ENCODE results near the gene PIK3AP1. TPM values are rescaled to one million over a fixed set of nuclear protein-coding genes. Genes with fewer than 3 reads are reported as not detected.

Gene PIK3AP1
- total and polyA plus RNA-seq, 2 donors = 8.1 to 13.0 TPM

- Histone ChIP-seq H3K4me1 (ENCODE audit: control insufficient read depth in 2 of 2, insufficient read depth in 2 of 2, low read length in 2 of 2) (peaks cover 6 to 10% of the 10 kb centered on the region in 2 donors), H3K4me3 (ENCODE audit: low read length in 2 of 2) (no peak overlapping the region), H3K9me3 (ENCODE audit: control insufficient read depth in 2 of 2, insufficient read depth in 1 of 2, low read length in 1 of 2) (no peaks in the 10 kb centered on the region), H3K36me3 (ENCODE audit: control insufficient read depth in 2 of 2, insufficient read depth in 2 of 2, low read length in 1 of 2) (no peaks in the 10 kb centered on the region), H3K27ac (ENCODE audit: low read depth in 1 of 2, low read length in 1 of 2) (no peak overlapping the region), H3K27me3 (ENCODE audit: control insufficient read depth in 2 of 2, insufficient read depth in 1 of 2, low read length in 1 of 2) (no peaks in the 10 kb centered on the region)
- WGBS = 88% methylated on average over 3 of the region's 3 CpGs
- DNase-seq (ENCODE audit: low read depth in 6 of 9, low spot score in 9 of 9) = no peak
Observed at GRCh38 chr10:96646751-96647166, 73.6 kb downstream of the PIK3AP1 start.

- Histone ChIP-seq H3K4me1 (ENCODE audit: control insufficient read depth in 2 of 2, insufficient read depth in 2 of 2, low read length in 2 of 2) (peaks cover 4 to 5% of the 10 kb centered on the region in 2 donors), H3K36me3 (ENCODE audit: control insufficient read depth in 2 of 2, insufficient read depth in 2 of 2, low read length in 1 of 2) (no peaks in the 10 kb centered on the region), H3K9me3 (ENCODE audit: control insufficient read depth in 2 of 2, insufficient read depth in 1 of 2, low read length in 1 of 2) (no peaks in the 10 kb centered on the region), H3K4me3 (ENCODE audit: low read length in 2 of 2) (no peak overlapping the region), H3K27me3 (ENCODE audit: control insufficient read depth in 2 of 2, insufficient read depth in 1 of 2, low read length in 1 of 2) (no peaks in the 10 kb centered on the region), H3K27ac (ENCODE audit: low read depth in 1 of 2, low read length in 1 of 2) (no peak overlapping the region)
- 93% methylated on average over 4 of the region's 4 CpGs for WGBS
- DNase-seq (ENCODE audit: low read depth in 6 of 9, low spot score in 9 of 9) = no peak
Observed at GRCh38 chr10:96646301-96646700, 74.0 kb downstream of the PIK3AP1 start.

- 94% methylated on average over 13 of the region's 13 CpGs for WGBS
- H3K27ac ChIP-seq (ENCODE audit: low read depth in 1 of 2, low read length in 1 of 2) = no peak overlapping the region
- H3K4me1 ChIP-seq (ENCODE audit: control insufficient read depth in 2 of 2, insufficient read depth in 2 of 2, low read length in 2 of 2) = no peaks in the 10 kb centered on the region
- H3K4me3 ChIP-seq (ENCODE audit: low read length in 2 of 2) = no peak overlapping the region
- no peaks in the 10 kb centered on the region for H3K27me3 ChIP-seq (ENCODE audit: control insufficient read depth in 2 of 2, insufficient read depth in 1 of 2, low read length in 1 of 2)
- H3K36me3 ChIP-seq (ENCODE audit: control insufficient read depth in 2 of 2, insufficient read depth in 2 of 2, low read length in 1 of 2) = no peaks in the 10 kb centered on the region
- H3K9me3 ChIP-seq (ENCODE audit: control insufficient read depth in 2 of 2, insufficient read depth in 1 of 2, low read length in 1 of 2) = no peaks in the 10 kb centered on the region
- no peak for DNase-seq (ENCODE audit: low read depth in 6 of 9, low spot score in 9 of 9)
Observed at GRCh38 chr10:96645191-96645721, 75.1 kb downstream of the PIK3AP1 start.

GRCh38 chr10:96643920-96644319 lies 76.4 kb downstream of the PIK3AP1 start:
- Histone ChIP-seq H3K4me1 (ENCODE audit: control insufficient read depth in 2 of 2, insufficient read depth in 2 of 2, low read length in 2 of 2) (peaks cover 0 to 9% of the 10 kb centered on the region in 2 donors), H3K27ac (ENCODE audit: low read depth in 1 of 2, low read length in 1 of 2) (no peak overlapping the region), H3K36me3 (ENCODE audit: control insufficient read depth in 2 of 2, insufficient read depth in 2 of 2, low read length in 1 of 2) (no peaks in the 10 kb centered on the region), H3K27me3 (ENCODE audit: control insufficient read depth in 2 of 2, insufficient read depth in 1 of 2, low read length in 1 of 2) (no peaks in the 10 kb centered on the region), H3K4me3 (ENCODE audit: low read length in 2 of 2) (no peak overlapping the region), H3K9me3 (ENCODE audit: control insufficient read depth in 2 of 2, insufficient read depth in 1 of 2, low read length in 1 of 2) (no peaks in the 10 kb centered on the region)
- 91% methylated on average over 9 of the region's 9 CpGs for WGBS
- DNase-seq (ENCODE audit: low read depth in 6 of 9, low spot score in 9 of 9) = no peak

GRCh38 chr10:96642973-96643372 lies 77.3 kb downstream of the PIK3AP1 start:
- Histone ChIP-seq H3K9me3 (ENCODE audit: control insufficient read depth in 2 of 2, insufficient read depth in 1 of 2, low read length in 1 of 2) (no peaks in the 10 kb centered on the region), H3K27ac (ENCODE audit: low read depth in 1 of 2, low read length in 1 of 2) (no peak overlapping the region), H3K27me3 (ENCODE audit: control insufficient read depth in 2 of 2, insufficient read depth in 1 of 2, low read length in 1 of 2) (no peaks in the 10 kb centered on the region), H3K4me3 (ENCODE audit: low read length in 2 of 2) (no peak overlapping the region), H3K4me1 (ENCODE audit: control insufficient read depth in 2 of 2, insufficient read depth in 2 of 2, low read length in 2 of 2) (peaks cover 0 to 14% of the 10 kb centered on the region in 2 donors), H3K36me3 (ENCODE audit: control insufficient read depth in 2 of 2, insufficient read depth in 2 of 2, low read length in 1 of 2) (no peaks in the 10 kb centered on the region)
- peak in 5 of 9 donors; percentile 18 to 57 (median 29) for DNase-seq (ENCODE audit: low read depth in 6 of 9, low spot score in 9 of 9)
- WGBS = 46% methylated on average over 4 of the region's 4 CpGs

GRCh38 chr10:96642530-96642929 lies 77.8 kb downstream of the PIK3AP1 start:
- Histone ChIP-seq H3K27ac (ENCODE audit: low read depth in 1 of 2, low read length in 1 of 2) (no peak overlapping the region), H3K36me3 (ENCODE audit: control insufficient read depth in 2 of 2, insufficient read depth in 2 of 2, low read length in 1 of 2) (no peaks in the 10 kb centered on the region), H3K27me3 (ENCODE audit: control insufficient read depth in 2 of 2, insufficient read depth in 1 of 2, low read length in 1 of 2) (no peaks in the 10 kb centered on the region), H3K4me1 (ENCODE audit: control insufficient read depth in 2 of 2, insufficient read depth in 2 of 2, low read length in 2 of 2) (peaks cover 0 to 14% of the 10 kb centered on the region in 2 donors), H3K4me3 (ENCODE audit: low read length in 2 of 2) (no peak overlapping the region), H3K9me3 (ENCODE audit: control insufficient read depth in 2 of 2, insufficient read depth in 1 of 2, low read length in 1 of 2) (no peaks in the 10 kb centered on the region)
- WGBS = 86% methylated on average over 3 of the region's 3 CpGs
- DNase-seq (ENCODE audit: low read depth in 6 of 9, low spot score in 9 of 9) = no peak

- Histone ChIP-seq H3K9me3 (ENCODE audit: control insufficient read depth in 2 of 2, insufficient read depth in 1 of 2, low read length in 1 of 2) (no peaks in the 10 kb centered on the region), H3K27ac (ENCODE audit: low read depth in 1 of 2, low read length in 1 of 2) (no peak overlapping the region), H3K27me3 (ENCODE audit: control insufficient read depth in 2 of 2, insufficient read depth in 1 of 2, low read length in 1 of 2) (no peaks in the 10 kb centered on the region), H3K4me3 (ENCODE audit: low read length in 2 of 2) (no peak overlapping the region), H3K36me3 (ENCODE audit: control insufficient read depth in 2 of 2, insufficient read depth in 2 of 2, low read length in 1 of 2) (no peaks in the 10 kb centered on the region), H3K4me1 (ENCODE audit: control insufficient read depth in 2 of 2, insufficient read depth in 2 of 2, low read length in 2 of 2) (peaks cover 0 to 14% of the 10 kb centered on the region in 2 donors)
- 94% methylated on average over 12 of the region's 12 CpGs for WGBS
- no peak for DNase-seq (ENCODE audit: low read depth in 6 of 9, low spot score in 9 of 9)
Observed at GRCh38 chr10:96641396-96642295, 78.7 kb downstream of the PIK3AP1 start.

- H3K27ac ChIP-seq (ENCODE audit: low read depth in 1 of 2, low read length in 1 of 2) = no peak overlapping the region
- no peak for DNase-seq (ENCODE audit: low read depth in 6 of 9, low spot score in 9 of 9)
- H3K36me3 ChIP-seq (ENCODE audit: control insufficient read depth in 2 of 2, insufficient read depth in 2 of 2, low read length in 1 of 2) = no peaks in the 10 kb centered on the region
- peaks cover 0 to 14% of the 10 kb centered on the region in 2 donors for H3K4me1 ChIP-seq (ENCODE audit: control insufficient read depth in 2 of 2, insufficient read depth in 2 of 2, low read length in 2 of 2)
- H3K9me3 ChIP-seq (ENCODE audit: control insufficient read depth in 2 of 2, insufficient read depth in 1 of 2, low read length in 1 of 2) = no peaks in the 10 kb centered on the region
- H3K27me3 ChIP-seq (ENCODE audit: control insufficient read depth in 2 of 2, insufficient read depth in 1 of 2, low read length in 1 of 2) = no peaks in the 10 kb centered on the region
- 98% methylated on average over 4 of the region's 4 CpGs for WGBS
- H3K4me3 ChIP-seq (ENCODE audit: low read length in 2 of 2) = no peak overlapping the region
Observed at GRCh38 chr10:96639899-96640298, 80.4 kb downstream of the PIK3AP1 start.

- Histone ChIP-seq H3K27me3 (ENCODE audit: control insufficient read depth in 2 of 2, insufficient read depth in 1 of 2, low read length in 1 of 2) (no peaks in the 10 kb centered on the region), H3K4me1 (ENCODE audit: control insufficient read depth in 2 of 2, insufficient read depth in 2 of 2, low read length in 2 of 2) (peaks cover 0 to 14% of the 10 kb centered on the region in 2 donors), H3K36me3 (ENCODE audit: control insufficient read depth in 2 of 2, insufficient read depth in 2 of 2, low read length in 1 of 2) (no peaks in the 10 kb centered on the region), H3K27ac (ENCODE audit: low read depth in 1 of 2, low read length in 1 of 2) (no peak overlapping the region), H3K4me3 (ENCODE audit: low read length in 2 of 2) (no peak overlapping the region), H3K9me3 (ENCODE audit: control insufficient read depth in 2 of 2, insufficient read depth in 1 of 2, low read length in 1 of 2) (no peaks in the 10 kb centered on the region)
- peak in 1 of 9 donors; percentile 47 for DNase-seq (ENCODE audit: low read depth in 6 of 9, low spot score in 9 of 9)
- 40% methylated on average over 6 of the region's 6 CpGs for WGBS
Observed at GRCh38 chr10:96638696-96639095, 81.6 kb downstream of the PIK3AP1 start.
